GM12892 (cell line): ENCODE measurements around the gene ADCY1.

Experiments
- POLR2A ChIP-seq: IDR thresholded peaks from 2 replicates; pipeline ENCODE4 v1.6.1; 2011; ENCODE audit warnings: low read depth, low read length, control low read depth
- POLR2AphosphoS5 ChIP-seq: IDR thresholded peaks from 2 replicates; pipeline ENCODE4 v1.6.1; 2011; ENCODE audit warnings: low read depth, low read length, control low read depth

- TF ChIP-seq POLR2A (no peak), POLR2AphosphoS5 (no peak)
These were observed 108.8 kb downstream of the ADCY1 start for GRCh38 chr7:45682836-45683555.
